Skeletal muscle tissue (tissue), 4 donors: ENCODE data around the gene ZDHHC19. TPM values are rescaled to one million over a fixed set of nuclear protein-coding genes. Genes with fewer than 3 reads are reported as not detected.
"Not testable (repeated sequence)": the region's sequence is repeated elsewhere in the genome, so short reads cannot be mapped to it uniquely, and the experiment has no call there.

Experiments
- H3K27ac ChIP-seq: one replicate; pipeline ENCODE4 v1.7.0; 2013; ENCODE audit warnings: mild to moderate bottlenecking, low read depth, low read length, inconsistent platforms
- H3K27me3 ChIP-seq, 3 donors: one replicate each; pipeline ENCODE4 v1.7.0; 2013; ENCODE audit warnings: low read length in 3 of 3; ENCODE audit not compliant: control insufficient read depth in 3 of 3, insufficient read depth in 3 of 3
- H3K36me3 ChIP-seq, 3 donors: one replicate each; pipeline ENCODE4 v1.7.0; 2013; ENCODE audit warnings: low read length in 3 of 3; ENCODE audit not compliant: control insufficient read depth in 3 of 3, insufficient read depth in 3 of 3
- H3K4me1 ChIP-seq, 3 donors: one replicate each; pipeline ENCODE4 v1.7.0; 2013; ENCODE audit warnings: low read length in 3 of 3, mild to moderate bottlenecking in 3 of 3; ENCODE audit not compliant: control insufficient read depth in 3 of 3, insufficient read depth in 3 of 3
- H3K4me3 ChIP-seq, 3 donors: one replicate each; pipeline ENCODE4 v1.7.0; 2013; ENCODE audit warnings: low read length in 3 of 3
- H3K9ac ChIP-seq, 3 donors: one replicate each; pipeline ENCODE4 v1.7.0; 2013; ENCODE audit warnings: low read length in 3 of 3, mild to moderate bottlenecking in 3 of 3, moderate library complexity in 2 of 3, low read depth in 1 of 3
- H3K9me3 ChIP-seq, 3 donors: one replicate each; pipeline ENCODE4 v1.7.0; 2013; ENCODE audit warnings: low read length in 3 of 3; ENCODE audit not compliant: control insufficient read depth in 3 of 3
- total RNA-seq: library from RNA; depleted of rRNA; stranded (reverse); fragments of >200 nt; gene quantifications from one replicate; pipeline ENCODE4 v1.2.3, GENCODE V29; 2014
- donor health status: Osteomylitis.

ZDHHC19 gene
- total RNA-seq, 1 donor from 2014 or later: not detected

GRCh38 chr3:196165850-196166249, 45.4 kb downstream of the ZDHHC19 start:
- no peaks in the 10 kb centered on the region for H3K9me3 ChIP-seq
- no peaks in the 10 kb centered on the region for H3K27me3 ChIP-seq
- H3K4me3 ChIP-seq: peak overlapping the region in 2 of 3 donors; percentile 70 to 92
- H3K9ac ChIP-seq: peak overlapping the region in 1 of 3 donors; percentile 97
- H3K27ac ChIP-seq: peak overlapping the region; percentile 93
- H3K36me3 ChIP-seq: no peaks in the 10 kb centered on the region
- peaks cover 18 to 34% (median 24%) of the 10 kb centered on the region in 3 donors for H3K4me1 ChIP-seq

GRCh38 chr3:196165006-196165575, 46.1 kb downstream of the ZDHHC19 start:
- Histone ChIP-seq H3K27ac (peak overlapping the region; percentile 93), H3K4me1 (peaks cover 18 to 34% (median 24%) of the 10 kb centered on the region in 3 donors), H3K4me3 (peak overlapping the region; percentile 70 to 92 (median 91)), H3K9ac (peak overlapping the region; percentile 87 to 99 (median 97))
- not testable (repeated sequence) for H3K9me3 ChIP-seq, H3K36me3 ChIP-seq, H3K27me3 ChIP-seq

GRCh38 chr3:196164576-196164975, 46.6 kb downstream of the ZDHHC19 start:
- peak overlapping the region; percentile 93 for H3K27ac ChIP-seq
- peak overlapping the region; percentile 87 to 99 (median 97) for H3K9ac ChIP-seq

GRCh38 chr3:196163666-196164493, 47.3 kb downstream of the ZDHHC19 start:
- Histone ChIP-seq H3K4me1 (peaks cover 15 to 31% (median 21%) of the 10 kb centered on the region in 3 donors), H3K27ac (peak overlapping the region; percentile 93), H3K36me3 (no peaks in the 10 kb centered on the region), H3K4me3 (peak overlapping the region; percentile 70 to 92 (median 91)), H3K27me3 (no peaks in the 10 kb centered on the region), H3K9ac (peak overlapping the region; percentile 87 to 99 (median 97)), H3K9me3 (no peaks in the 10 kb centered on the region)

More at GRCh38 chr3:196164576-196164975, 46.6 kb downstream of the ZDHHC19 start:
- Histone ChIP-seq H3K4me3 (peak overlapping the region; percentile 70 to 92 (median 91)), H3K27me3 (no peaks in the 10 kb centered on the region), H3K9me3 (no peaks in the 10 kb centered on the region), H3K36me3 (no peaks in the 10 kb centered on the region), H3K4me1 (peaks cover 18 to 34% (median 24%) of the 10 kb centered on the region in 3 donors)

GRCh38 chr3:196163212-196163611, 48.0 kb downstream of the ZDHHC19 start:
- Histone ChIP-seq H3K4me3 (peak overlapping the region in 1 of 3 donors; percentile 91), H3K27me3 (no peaks in the 10 kb centered on the region), H3K9me3 (no peaks in the 10 kb centered on the region), H3K36me3 (no peaks in the 10 kb centered on the region), H3K9ac (peak overlapping the region; percentile 63 to 97 (median 87)), H3K27ac (peak overlapping the region; percentile 93), H3K4me1 (peaks cover 15 to 28% (median 18%) of the 10 kb centered on the region in 3 donors)

- H3K27ac ChIP-seq: peak overlapping the region; percentile 93
- peaks cover 15 to 28% (median 18%) of the 10 kb centered on the region in 3 donors for H3K4me1 ChIP-seq
- no peaks in the 10 kb centered on the region for H3K9me3 ChIP-seq
- H3K4me3 ChIP-seq: no peak overlapping the region
- H3K36me3 ChIP-seq: no peaks in the 10 kb centered on the region
- H3K27me3 ChIP-seq: no peaks in the 10 kb centered on the region
- no peak overlapping the region for H3K9ac ChIP-seq
These were observed 48.5 kb downstream of the ZDHHC19 start for GRCh38 chr3:196162679-196163078.

GRCh38 chr3:196159952-196160804, 51.0 kb downstream of the ZDHHC19 start:
- no peak overlapping the region for H3K9ac ChIP-seq
- no peaks in the 10 kb centered on the region for H3K27me3 ChIP-seq
- no peaks in the 10 kb centered on the region for H3K36me3 ChIP-seq
- no peak overlapping the region for H3K4me3 ChIP-seq
- peak overlapping the region; percentile 15 for H3K27ac ChIP-seq
- H3K9me3 ChIP-seq: no peaks in the 10 kb centered on the region
- H3K4me1 ChIP-seq: peaks cover 10 to 21% (median 11%) of the 10 kb centered on the region in 3 donors

GRCh38 chr3:196159526-196159925, 51.7 kb downstream of the ZDHHC19 start:
- Histone ChIP-seq H3K4me1 (peaks cover 7 to 14% (median 8%) of the 10 kb centered on the region in 3 donors), H3K27me3 (no peaks in the 10 kb centered on the region), H3K9ac (no peak overlapping the region), H3K36me3 (no peaks in the 10 kb centered on the region), H3K9me3 (no peaks in the 10 kb centered on the region), H3K27ac (peak overlapping the region; percentile 15), H3K4me3 (no peak overlapping the region)

- H3K27me3 ChIP-seq: no peaks in the 10 kb centered on the region
- H3K4me3 ChIP-seq: no peak overlapping the region
- H3K9ac ChIP-seq: no peak overlapping the region
- H3K36me3 ChIP-seq: no peaks in the 10 kb centered on the region
- H3K27ac ChIP-seq: no peak overlapping the region
- no peaks in the 10 kb centered on the region for H3K4me1 ChIP-seq
- H3K9me3 ChIP-seq: no peaks in the 10 kb centered on the region
These were observed 55.0 kb downstream of the ZDHHC19 start for GRCh38 chr3:196156160-196156559.
